ENCODE results near the gene DLG2.

Gene DLG2

DNA sequence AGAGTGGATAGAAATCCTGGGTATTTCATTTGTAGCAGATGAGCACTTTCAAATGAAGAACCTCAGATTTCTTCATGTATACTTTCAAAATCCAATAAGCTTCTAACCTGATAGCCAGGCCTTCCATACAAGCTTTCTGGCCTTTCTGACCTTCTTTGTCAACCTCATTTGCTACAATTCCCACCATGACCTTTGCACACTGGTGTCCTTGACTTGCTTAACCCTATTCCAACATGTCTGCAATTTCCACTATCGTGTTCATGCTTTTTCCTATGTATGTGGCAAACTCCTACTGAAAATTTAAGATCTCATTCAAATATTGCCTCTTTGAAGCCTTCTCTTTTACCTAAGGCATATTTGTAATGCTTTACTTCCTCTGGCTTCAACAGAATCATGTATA, 2098.9 kb downstream of the DLG2 start:
- Histone ChIP-seq H3K36me3 (replicated peaks; ENCODE audit: insufficient read depth, low read length) (no peaks in the 10 kb centered on the region), H4K20me1 (ENCODE audit: insufficient read depth, low read length) (no peaks in the 10 kb centered on the region), H3K9me2 (replicated peaks; ENCODE audit: insufficient read depth, low read length) (no peaks in the 10 kb centered on the region), H3K27ac (ENCODE audit: low read length) (no peak overlapping the region), H3K9ac (ENCODE audit: low read length) (no peak overlapping the region), H3K4me2 (ENCODE audit: low read depth, low read length) (no peak overlapping the region), H3K9me3 (replicated peaks; ENCODE audit: insufficient read depth, low read length) (no peaks in the 10 kb centered on the region), H2AFZ (ENCODE audit: low read length) (no peak overlapping the region), H3K27me3 (replicated peaks; ENCODE audit: insufficient read depth, low read length) (no peaks in the 10 kb centered on the region), H3K79me2 (ENCODE audit: low read length) (no peaks in the 10 kb centered on the region), H3F3A (ENCODE audit: insufficient read depth, low read length) (no peaks in the 10 kb centered on the region), H3K4me3 (ENCODE audit: low read length) (no peak overlapping the region), H3K4me1 (ENCODE audit: low read length) (no peaks in the 10 kb centered on the region)
- TF ChIP-seq EZH2phosphoT487 (IDR thresholded peaks at IDR 0.05; ENCODE audit: low read length) (no peak), EZH2 (optimal IDR thresholded peaks at IDR 0.05; ENCODE audit: low read depth, low read length) (no peak)
- TF ChIP-seq, protein P1, sequence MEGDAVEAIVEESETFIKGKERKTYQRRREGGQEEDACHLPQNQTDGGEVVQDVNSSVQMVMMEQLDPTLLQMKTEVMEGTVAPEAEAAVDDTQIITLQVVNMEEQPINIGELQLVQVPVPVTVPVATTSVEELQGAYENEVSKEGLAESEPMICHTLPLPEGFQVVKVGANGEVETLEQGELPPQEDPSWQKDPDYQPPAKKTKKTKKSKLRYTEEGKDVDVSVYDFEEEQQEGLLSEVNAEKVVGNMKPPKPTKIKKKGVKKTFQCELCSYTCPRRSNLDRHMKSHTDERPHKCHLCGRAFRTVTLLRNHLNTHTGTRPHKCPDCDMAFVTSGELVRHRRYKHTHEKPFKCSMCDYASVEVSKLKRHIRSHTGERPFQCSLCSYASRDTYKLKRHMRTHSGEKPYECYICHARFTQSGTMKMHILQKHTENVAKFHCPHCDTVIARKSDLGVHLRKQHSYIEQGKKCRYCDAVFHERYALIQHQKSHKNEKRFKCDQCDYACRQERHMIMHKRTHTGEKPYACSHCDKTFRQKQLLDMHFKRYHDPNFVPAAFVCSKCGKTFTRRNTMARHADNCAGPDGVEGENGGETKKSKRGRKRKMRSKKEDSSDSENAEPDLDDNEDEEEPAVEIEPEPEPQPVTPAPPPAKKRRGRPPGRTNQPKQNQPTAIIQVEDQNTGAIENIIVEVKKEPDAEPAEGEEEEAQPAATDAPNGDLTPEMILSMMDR (IDR thresholded peaks at IDR 0.05; ENCODE audit: low read length) = no peak
- no peak for DNase-seq

DNA sequence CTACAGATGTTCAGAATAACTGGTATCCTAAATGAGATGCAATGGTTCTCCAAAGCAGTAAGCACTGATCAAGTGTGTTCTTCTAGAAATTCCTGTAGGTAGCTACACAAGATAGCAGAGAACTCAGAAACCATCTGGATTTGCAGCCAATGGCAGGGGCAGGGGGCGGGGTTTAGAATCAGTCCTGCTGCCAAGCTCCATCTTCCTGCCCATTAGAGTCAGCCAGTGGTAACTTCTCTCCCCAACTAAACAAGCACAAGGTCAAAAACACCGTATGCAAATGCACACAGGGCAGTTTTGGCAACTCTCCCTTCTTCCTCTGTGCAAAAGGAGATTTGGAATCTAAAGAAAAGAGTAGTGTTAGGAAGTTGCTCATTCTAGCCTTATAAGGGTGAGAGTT, 2103.5 kb downstream of the DLG2 start:
- H3K4me3 ChIP-seq (ENCODE audit: low read length) = no peak overlapping the region
- no peaks in the 10 kb centered on the region for H3K4me1 ChIP-seq (ENCODE audit: low read length)
- TF ChIP-seq EZH2phosphoT487 (IDR thresholded peaks at IDR 0.05; ENCODE audit: low read length) (no peak), EZH2 (optimal IDR thresholded peaks at IDR 0.05; ENCODE audit: low read depth, low read length) (no peak)
- TF ChIP-seq, protein P1 (IDR thresholded peaks at IDR 0.05; ENCODE audit: low read length) = no peak
- H3K9me3 ChIP-seq (replicated peaks; ENCODE audit: insufficient read depth, low read length) = no peaks in the 10 kb centered on the region
- H2AFZ ChIP-seq (ENCODE audit: low read length) = no peak overlapping the region
- no peaks in the 10 kb centered on the region for H3K9me2 ChIP-seq (replicated peaks; ENCODE audit: insufficient read depth, low read length)
- H3K36me3 ChIP-seq (replicated peaks; ENCODE audit: insufficient read depth, low read length) = no peaks in the 10 kb centered on the region
- H3K9ac ChIP-seq (ENCODE audit: low read length) = no peak overlapping the region
- no peaks in the 10 kb centered on the region for H3K27me3 ChIP-seq (replicated peaks; ENCODE audit: insufficient read depth, low read length)
- no peak overlapping the region for H3K4me2 ChIP-seq (ENCODE audit: low read depth, low read length)
- H3K27ac ChIP-seq (ENCODE audit: low read length) = no peak overlapping the region
- H3K79me2 ChIP-seq (ENCODE audit: low read length) = no peaks in the 10 kb centered on the region
- H4K20me1 ChIP-seq (ENCODE audit: insufficient read depth, low read length) = no peaks in the 10 kb centered on the region
- no peaks in the 10 kb centered on the region for H3F3A ChIP-seq (ENCODE audit: insufficient read depth, low read length)
- no peak for DNase-seq

DNA sequence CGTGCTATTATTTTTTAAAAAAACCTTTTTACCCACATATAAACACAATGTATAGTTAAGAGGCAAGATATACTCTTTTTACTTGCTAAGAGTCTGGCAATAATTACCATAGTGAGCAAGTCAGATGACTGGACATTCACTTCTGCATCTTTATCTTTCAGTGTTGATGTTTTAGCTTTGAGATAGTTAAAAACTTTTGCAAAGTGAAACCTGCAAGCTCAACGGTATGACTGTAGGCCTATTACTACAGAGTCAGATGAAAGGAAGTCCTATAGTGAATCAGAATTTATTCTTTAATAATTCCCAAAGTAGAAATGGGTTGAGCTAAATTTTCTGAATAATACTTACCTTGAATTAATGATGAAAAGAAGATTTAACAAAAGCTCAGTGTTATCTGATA, 2104.2 kb downstream of the DLG2 start:
- Histone ChIP-seq H3K4me3 (ENCODE audit: low read length) (no peak overlapping the region), H3K27me3 (replicated peaks; ENCODE audit: insufficient read depth, low read length) (no peaks in the 10 kb centered on the region), H3K9ac (ENCODE audit: low read length) (no peak overlapping the region), H3K27ac (ENCODE audit: low read length) (no peak overlapping the region), H2AFZ (ENCODE audit: low read length) (no peak overlapping the region), H3K4me1 (ENCODE audit: low read length) (no peaks in the 10 kb centered on the region), H3K9me2 (replicated peaks; ENCODE audit: insufficient read depth, low read length) (no peaks in the 10 kb centered on the region), H3K79me2 (ENCODE audit: low read length) (no peaks in the 10 kb centered on the region), H3F3A (ENCODE audit: insufficient read depth, low read length) (no peaks in the 10 kb centered on the region), H3K4me2 (ENCODE audit: low read depth, low read length) (no peak overlapping the region), H3K36me3 (replicated peaks; ENCODE audit: insufficient read depth, low read length) (no peaks in the 10 kb centered on the region), H4K20me1 (ENCODE audit: insufficient read depth, low read length) (no peaks in the 10 kb centered on the region), H3K9me3 (replicated peaks; ENCODE audit: insufficient read depth, low read length) (no peaks in the 10 kb centered on the region)
- DNase-seq = no peak
- TF ChIP-seq, protein P1 (IDR thresholded peaks at IDR 0.05; ENCODE audit: low read length) = no peak
- TF ChIP-seq EZH2phosphoT487 (IDR thresholded peaks at IDR 0.05; ENCODE audit: low read length) = no peak

Data from MM.1S (cell line).